HPDE6-E6E7 (cell line): Measurements from ENCODE around the gene TYMP.
"Not testable (repeated sequence)": the region's sequence is repeated elsewhere in the genome, so short reads cannot be mapped to it uniquely, and the experiment has no call there.

Experiments
- DNase-seq: peaks from one replicate; pipeline ENCODE4 v3.0.0; 2011; ENCODE audit warnings: missing footprints; ENCODE audit errors: extremely low spot score

The TYMP gene

GRCh38 chr22:50562523-50563412 lies 33.0 kb upstream of the TYMP start, which contains the start of gene SYCE3:
TSS of gene SYCE3 (minus strand) at chr22:50562919. CDS start at chr22:50556405, 6,514 bp downstream.
- peak; percentile 88 for DNase-seq

GRCh38 chr22:50561401-50562358 lies 31.9 kb upstream of the TYMP start:
- no peak for DNase-seq

- DNase-seq: no peak
These were observed 30.2 kb upstream of the TYMP start for GRCh38 chr22:50560034-50560433.

GRCh38 chr22:50556703-50557102 lies 26.9 kb upstream of the TYMP start:
- no peak for DNase-seq

GRCh38 chr22:50553310-50553709 lies 23.5 kb upstream of the TYMP start:
- DNase-seq: no peak

GRCh38 chr22:50551160-50551752 lies 21.4 kb upstream of the TYMP start:
- no peak for DNase-seq

GRCh38 chr22:50550395-50550794 lies 20.6 kb upstream of the TYMP start:
- DNase-seq: no peak

- DNase-seq: no peak
These were observed 19.3 kb upstream of the TYMP start for GRCh38 chr22:50548921-50549790.

- DNase-seq: no peak
These were observed 18.5 kb upstream of the TYMP start for GRCh38 chr22:50548040-50548920.

GRCh38 chr22:50547263-50547985 lies 17.6 kb upstream of the TYMP start:
- no peak for DNase-seq

- no peak for DNase-seq
These were observed 16.8 kb upstream of the TYMP start for GRCh38 chr22:50546326-50547262.

GRCh38 chr22:50545522-50546325 lies 15.9 kb upstream of the TYMP start, which contains the start of gene KLHDC7B:
TSS of gene KLHDC7B (plus strand) at chr22:50545899. CDS start at chr22:50546244, 345 bp downstream.
- no peak for DNase-seq

GRCh38 chr22:50544746-50545253 lies 15.0 kb upstream of the TYMP start:
- DNase-seq: no peak

- DNase-seq: no peak
These were observed 14.4 kb upstream of the TYMP start for GRCh38 chr22:50544078-50544745.

GRCh38 chr22:50542416-50542927 lies 12.7 kb upstream of the TYMP start:
- DNase-seq: no peak

GRCh38 chr22:50541667-50542026 lies 11.8 kb upstream of the TYMP start:
- not testable (repeated sequence) for DNase-seq
